Suprapubic skin (tissue), 3 donors: Measurements from ENCODE around the gene OR4C6.

Experiments
- CTCF ChIP-seq, 2 donors: fragments of 200-600 bp in 1 of 2; fragments of 450-650 bp in 1 of 2; sonication (generic) in 1 of 2; IDR thresholded peaks; one replicate each; pipeline ENCODE4 v1.5.1; 2016 to 2019; ENCODE audit warnings: antibody characterized with exemption in 2 of 2, mild to moderate bottlenecking in 1 of 2, moderate library complexity in 1 of 2
- EP300 ChIP-seq: sonication (generic); formaldehyde crosslinking; IDR thresholded peaks from one replicate; pipeline ENCODE4 v1.6.1; 2017; ENCODE audit warnings: antibody characterized with exemption

GRCh38 chr11:55655096-55655495 is 6.9 kb upstream of the OR4C6 start:
- TF ChIP-seq EP300, result no peak
- TF ChIP-seq CTCF (IDR thresholded peaks at IDR 0.05), result no peak
